ENCODE measurements around the gene DDX42. TPM values are rescaled to one million over a fixed set of nuclear protein-coding genes. Genes with fewer than 3 reads are reported as not detected.

DDX42 gene
- total RNA-seq, 1 experiment from 2014 or later: 184 TPM

- Histone ChIP-seq H2BK15ac (ENCODE audit: low read depth, low read length) (no peak overlapping the region), H2BK20ac (ENCODE audit: low read depth, low read length, poor library complexity, severe bottlenecking) (no peak overlapping the region), H3K4ac (ENCODE audit: low read depth, low read length) (no peak overlapping the region), H3K9ac (ENCODE audit: extremely low read depth, insufficient read length, low read length) (no peak overlapping the region), H2AK5ac (ENCODE audit: insufficient read length, low read length) (no peak overlapping the region), H3T11ph (ENCODE audit: low read length) (no peak overlapping the region), H4K20me1 (ENCODE audit: control insufficient read depth, insufficient read depth, insufficient read length) (peaks cover 2% of the 10 kb centered on the region), H3K27me3 (ENCODE audit: insufficient read depth, low read length) (no peaks in the 10 kb centered on the region), H2AFZ (ENCODE audit: low read length) (no peak overlapping the region), H3K56ac (ENCODE audit: insufficient read length, low read depth, low read length) (no peak overlapping the region), H4K91ac (ENCODE audit: insufficient read length, low read depth, low read length) (no peak overlapping the region), H2BK5ac (ENCODE audit: insufficient read length, low read length) (no peak overlapping the region), H3K27ac (ENCODE audit: insufficient read length, low read depth, low read length) (no peak overlapping the region), H3K4me1 (ENCODE audit: insufficient read depth, low read length) (no peaks in the 10 kb centered on the region; the same call in 1 of the 2 replicates), H3K23ac (ENCODE audit: insufficient read length, low read depth, low read length) (no peak overlapping the region), H3K9me3 (ENCODE audit: control insufficient read depth, low read depth, low read length) (no peaks in the 10 kb centered on the region), H4K5ac (ENCODE audit: insufficient read length, low read depth, low read length) (no peak overlapping the region), H3K23me2 (ENCODE audit: insufficient read length, low read depth, low read length, poor library complexity, severe bottlenecking) (no peaks in the 10 kb centered on the region), H3K18ac (ENCODE audit: insufficient read length, low read depth, low read length) (no peak overlapping the region), H3K79me2 (ENCODE audit: insufficient read depth, low read length) (no peaks in the 10 kb centered on the region; the same call in 1 of the 2 replicates), H4K8ac (replicated peaks; ENCODE audit: insufficient read length, low read depth, low read length) (no peak overlapping the region), H3K14ac (ENCODE audit: insufficient read depth, low read length) (no peak overlapping the region), H3K4me2 (ENCODE audit: insufficient read depth, insufficient read length, low read length) (no peak overlapping the region), H2BK12ac (ENCODE audit: insufficient read length, low read depth, low read length) (no peak overlapping the region), H3K79me1 (ENCODE audit: insufficient read depth, low read depth, low read length, poor library complexity, severe bottlenecking) (peaks cover 3% of the 10 kb centered on the region), H2BK120ac (ENCODE audit: low read depth, low read length, poor library complexity, severe bottlenecking) (no peak overlapping the region)
- Mint-ChIP-seq H3K4me3 (no peak overlapping the region), H3K9me3 (no peaks in the 10 kb centered on the region), H3K4me1 (peaks cover 12 to 23% of the 10 kb centered on the region in 2 experiments), H3K27ac (peak overlapping the region in 1 of 3 experiments; percentile 40; a peak in 2 of 7 replicates), H3K27me3 (ENCODE audit: low read depth) (no peaks in the 10 kb centered on the region), H3K36me3 (ENCODE audit: insufficient read depth in 1 of 3, low read depth in 3 of 3) (peaks cover 52 to 73% (median 72%) of the 10 kb centered on the region in 3 experiments)
- DNase-seq: peak; percentile 92
- peak; percentile 75 for TF ChIP-seq CTCF (conservative IDR thresholded peaks at IDR 0.05)
- no CpG with 5 or more reads among the region's 13 CpGs for WGBS (ENCODE audit: extremely low coverage, insufficient read length, low lambda C conversion rate)
These were observed 60.6 kb downstream of the DDX42 start for GRCh38 chr17:63834431-63835166.
